Esophagus muscularis mucosa (tissue), 4 donors: ENCODE data around the gene KLHL29.

ENCODE experiments used
- CTCF ChIP-seq, 3 experiments: fragments of 200-600 bp in 2 of 3; fragments of 450-650 bp in 1 of 3; sonication (generic) in 2 of 3; IDR thresholded peaks; one replicate each; pipeline ENCODE4 v1.5.1; 2017 to 2019; ENCODE audit warnings: antibody characterized with exemption in 3 of 3, mild to moderate bottlenecking in 2 of 3, moderate library complexity in 1 of 3
- EP300 ChIP-seq: sonication (generic); formaldehyde crosslinking; IDR thresholded peaks from one replicate; pipeline ENCODE4 v1.6.1; 2017; ENCODE audit warnings: antibody characterized with exemption
- POLR2AphosphoS5 ChIP-seq, 2 donors: sonication (generic); formaldehyde crosslinking; IDR thresholded peaks; one replicate each; pipeline ENCODE4 v1.6.1; 2017; ENCODE audit warnings: antibody characterized with exemption in 2 of 2

GRCh38 chr2:23698116-23698693 lies 313.2 kb downstream of the KLHL29 start:
- no peak for TF ChIP-seq CTCF (IDR thresholded peaks at IDR 0.05)
- no peak for TF ChIP-seq POLR2AphosphoS5 (IDR thresholded peaks at IDR 0.05)
- no peak for TF ChIP-seq EP300
